ENCODE measurements around the gene GPX4. TPM values are rescaled to one million over a fixed set of nuclear protein-coding genes. Genes with fewer than 3 reads are reported as not detected.

Gene GPX4
- total RNA-seq, 1 donor from 2014 or later, result 213 TPM

DNA sequence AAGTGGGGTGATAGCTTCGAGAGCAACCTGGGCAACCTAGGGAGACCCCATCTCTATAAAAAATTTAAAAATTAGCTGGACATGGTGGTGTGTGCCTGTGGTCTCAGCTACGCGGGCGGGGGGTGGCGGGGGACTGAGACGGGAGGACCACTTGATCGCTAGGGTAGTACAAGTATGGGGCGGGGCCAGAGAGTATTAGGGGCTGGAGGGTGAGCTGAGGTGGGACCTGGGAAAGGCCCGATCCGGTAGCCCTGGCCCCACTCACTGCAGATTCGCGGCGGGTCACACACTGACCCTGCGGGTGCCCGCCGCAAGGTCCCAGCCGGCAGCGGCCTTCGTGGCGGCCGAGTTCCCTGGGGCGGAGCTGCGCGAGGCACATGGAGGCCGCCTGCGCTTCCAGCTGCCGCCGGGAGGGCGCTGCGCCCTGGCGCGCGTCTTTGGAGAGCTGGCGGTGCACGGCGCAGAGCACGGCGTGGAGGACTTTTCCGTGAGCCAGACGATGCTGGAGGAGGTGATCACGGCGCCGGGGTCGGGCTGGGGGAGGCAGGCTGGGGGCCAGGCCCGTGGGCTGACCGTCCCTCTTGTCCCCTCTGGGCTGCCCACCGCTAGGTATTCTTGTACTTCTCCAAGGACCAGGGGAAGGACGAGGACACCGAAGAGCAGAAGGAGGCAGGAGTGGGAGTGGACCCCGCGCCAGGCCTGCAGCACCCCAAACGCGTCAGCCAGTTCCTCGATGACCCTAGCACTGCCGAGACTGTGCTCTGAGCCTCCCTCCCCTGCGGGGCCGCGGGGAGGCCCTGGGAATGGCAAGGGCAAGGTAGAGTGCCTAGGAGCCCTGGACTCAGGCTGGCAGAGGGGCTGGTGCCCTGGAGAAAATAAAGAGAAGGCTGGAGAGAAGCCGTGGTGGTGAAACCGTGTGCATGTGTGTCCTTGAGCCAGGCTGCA, 38.9 kb upstream of the GPX4 start:
- ChIA-PET POLR2A (interaction anchor here (0.6 to 5.3 kb wide), 14 partner anchors 12 to 794 kb away, joined by 3 to 140 read pairs (median 7); partner anchors contain the start of genes ABCA7, CNN2, GPX4 and RNU6-2), CTCF (interaction anchor here (0.6 to 2.7 kb wide), 14 partner anchors 10 to 179 kb away, joined by 3 to 13 read pairs (median 4); partner anchors contain the start of genes ABCA7 and CNN2)
- Mint-ChIP-seq H3K27me3 (no peaks in the 10 kb centered on the region), H3K4me1 (peaks cover 38% of the 10 kb centered on the region), H3K4me3 (peak overlapping the region; percentile 60), H3K27ac (no peak overlapping the region), H3K9me3 (no peaks in the 10 kb centered on the region), H3K36me3 (ENCODE audit: low read depth) (peaks cover 18% of the 10 kb centered on the region)
- ATAC-seq (ENCODE audit: low read depth) (peak; percentile 36), DNase-seq (peak; percentile 68)
- TF ChIP-seq, protein P1, sequence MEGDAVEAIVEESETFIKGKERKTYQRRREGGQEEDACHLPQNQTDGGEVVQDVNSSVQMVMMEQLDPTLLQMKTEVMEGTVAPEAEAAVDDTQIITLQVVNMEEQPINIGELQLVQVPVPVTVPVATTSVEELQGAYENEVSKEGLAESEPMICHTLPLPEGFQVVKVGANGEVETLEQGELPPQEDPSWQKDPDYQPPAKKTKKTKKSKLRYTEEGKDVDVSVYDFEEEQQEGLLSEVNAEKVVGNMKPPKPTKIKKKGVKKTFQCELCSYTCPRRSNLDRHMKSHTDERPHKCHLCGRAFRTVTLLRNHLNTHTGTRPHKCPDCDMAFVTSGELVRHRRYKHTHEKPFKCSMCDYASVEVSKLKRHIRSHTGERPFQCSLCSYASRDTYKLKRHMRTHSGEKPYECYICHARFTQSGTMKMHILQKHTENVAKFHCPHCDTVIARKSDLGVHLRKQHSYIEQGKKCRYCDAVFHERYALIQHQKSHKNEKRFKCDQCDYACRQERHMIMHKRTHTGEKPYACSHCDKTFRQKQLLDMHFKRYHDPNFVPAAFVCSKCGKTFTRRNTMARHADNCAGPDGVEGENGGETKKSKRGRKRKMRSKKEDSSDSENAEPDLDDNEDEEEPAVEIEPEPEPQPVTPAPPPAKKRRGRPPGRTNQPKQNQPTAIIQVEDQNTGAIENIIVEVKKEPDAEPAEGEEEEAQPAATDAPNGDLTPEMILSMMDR (IDR thresholded peaks at IDR 0.05), result peak; percentile 33
- intact Hi-C loops (cut with micrococcal nuclease), result loop anchor here (5.0 kb wide), 1 partner anchor 127 kb away; no protein-coding TSS in a partner anchor

DNA sequence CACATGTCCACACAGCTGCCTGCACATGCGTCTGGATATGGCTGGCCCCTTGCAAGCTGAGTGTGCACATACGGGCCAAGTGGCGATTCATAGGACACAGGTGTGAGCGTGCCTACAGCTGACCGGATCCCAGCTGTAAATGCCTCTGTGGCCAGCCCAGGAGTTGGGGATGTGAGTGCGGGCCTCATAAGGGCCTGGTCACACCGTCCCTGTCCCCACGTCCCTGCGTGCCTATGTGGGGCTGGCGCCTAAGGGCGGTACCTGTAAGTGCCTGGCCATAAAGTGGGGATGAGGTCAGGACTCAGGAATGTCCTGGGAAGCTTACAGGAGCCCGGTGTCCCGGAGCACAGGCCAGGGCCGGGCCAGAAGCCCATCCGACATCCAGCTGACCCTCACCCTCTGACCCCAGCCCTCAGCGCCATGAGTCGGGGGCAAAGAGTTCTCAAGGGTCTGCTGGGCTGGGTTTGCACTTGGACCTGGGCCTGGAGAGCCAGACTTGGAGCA, 38.1 kb upstream of the GPX4 start:
- no peaks in the 10 kb centered on the region for H3K27me3 Mint-ChIP-seq
- H3K9me3 Mint-ChIP-seq, result no peaks in the 10 kb centered on the region
- CTCF ChIA-PET, result interaction anchor here (1.0 to 2.7 kb wide), 5 partner anchors 9 to 201 kb away, joined by 3 to 13 read pairs (median 4); partner anchors contain the start of gene CNN2
- peaks cover 21% of the 10 kb centered on the region for H3K36me3 Mint-ChIP-seq (ENCODE audit: low read depth)
- intact Hi-C loops (cut with micrococcal nuclease), result loop anchor here (2.0 to 5.0 kb wide), 2 partner anchors 27 to 127 kb away; no protein-coding TSS in a partner anchor
- TF ChIP-seq, protein P1 (IDR thresholded peaks at IDR 0.05), result no peak
- DNase-seq (no peak), ATAC-seq (ENCODE audit: low read depth) (no peak)
- H3K4me3 Mint-ChIP-seq, result peak overlapping the region; percentile 60
- H3K4me1 Mint-ChIP-seq, result peaks cover 39% of the 10 kb centered on the region
- POLR2A ChIA-PET, result interaction anchor here (0.6 to 5.3 kb wide), 9 partner anchors 9 to 204 kb away, joined by 3 to 140 read pairs (median 25); partner anchors contain the start of genes ABCA7, CIRBP, CNN2 and WDR18
- H3K27ac Mint-ChIP-seq, result no peak overlapping the region

GRCh38 chr19:1066251-1066747, 37.5 kb upstream of the GPX4 start:
- peak overlapping the region; percentile 77 for H3K4me3 Mint-ChIP-seq
- H3K4me1 Mint-ChIP-seq, result peaks cover 39% of the 10 kb centered on the region
- H3K9me3 Mint-ChIP-seq, result no peaks in the 10 kb centered on the region
- no peak overlapping the region for H3K27ac Mint-ChIP-seq
- POLR2A ChIA-PET, result interaction anchor here (0.6 to 5.3 kb wide), 19 partner anchors 9 to 527 kb away, joined by 3 to 140 read pairs (median 20); partner anchors contain the start of genes ABCA7, CIRBP, CNN2 and GPX4
- ATAC-seq (ENCODE audit: low read depth) (no peak), DNase-seq (no peak)
- TF ChIP-seq, protein P1 (IDR thresholded peaks at IDR 0.05), result no peak
- H3K36me3 Mint-ChIP-seq (ENCODE audit: low read depth), result peaks cover 23% of the 10 kb centered on the region
- CTCF ChIA-PET, result interaction anchor here (0.5 to 2.7 kb wide), 9 partner anchors 8 to 307 kb away, joined by 3 to 9 read pairs (median 3); no protein-coding TSS in a partner anchor
- no peaks in the 10 kb centered on the region for H3K27me3 Mint-ChIP-seq
- intact Hi-C loops (cut with micrococcal nuclease), result loop anchor here (2.0 to 5.0 kb wide), 2 partner anchors 27 to 126 kb away; no protein-coding TSS in a partner anchor

DNA sequence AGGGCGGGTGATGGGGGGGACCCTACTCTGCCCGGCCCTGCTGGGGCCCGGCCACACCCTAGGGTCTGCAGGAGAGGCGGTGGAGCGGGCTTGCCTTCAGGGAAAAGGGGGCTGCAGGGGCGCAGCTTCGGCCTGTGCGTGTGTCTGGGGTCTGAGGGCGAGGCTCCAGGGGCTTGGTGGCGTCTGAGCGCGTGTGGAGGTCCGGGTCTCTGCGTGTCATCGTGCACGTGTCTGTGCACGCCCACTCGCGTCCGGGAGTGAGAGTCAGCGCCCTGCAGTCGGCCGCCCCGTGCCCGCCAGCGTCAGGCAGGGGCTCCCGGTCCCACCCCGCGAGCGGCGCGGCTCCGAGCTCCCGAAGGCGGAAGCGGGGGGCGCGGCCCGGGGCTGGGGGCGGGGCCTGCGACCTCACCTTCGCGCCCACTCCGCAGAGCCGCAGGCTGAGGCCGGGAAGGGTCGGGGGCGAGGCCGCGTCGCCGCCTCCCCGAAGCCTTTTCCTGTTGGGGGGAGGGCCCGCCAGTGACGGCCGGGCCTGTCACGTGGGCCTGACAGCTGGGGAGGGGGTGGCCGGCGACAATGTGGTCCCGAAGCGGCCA, 37.0 kb upstream of the GPX4 start, which contains the start of gene ARHGAP45:
Gene ARHGAP45 (plus strand): TSS at position 420 of the 593 bp plus-strand sequence. CDS start 239 bp downstream, outside the sequence.
- H3K9me3 Mint-ChIP-seq, result no peaks in the 10 kb centered on the region
- H3K4me3 Mint-ChIP-seq, result peak within 1 kb of the TSS; percentile 93
- ChIA-PET POLR2A (interaction anchor here (0.6 to 5.3 kb wide), 25 partner anchors 10 to 538 kb away, joined by 3 to 140 read pairs (median 7); partner anchors contain the start of genes ABCA7, CIRBP, CNN2 and GPX4), CTCF (interaction anchor here (0.5 to 2.7 kb wide), 13 partner anchors 8 to 306 kb away, joined by 3 to 9 read pairs (median 4); partner anchors contain the start of genes ABCA7 and CNN2)
- intact Hi-C loops (cut with micrococcal nuclease), result loop anchor here (1.0 to 5.0 kb wide), 3 partner anchors 10 to 125 kb away; no protein-coding TSS in a partner anchor
- H3K36me3 Mint-ChIP-seq (ENCODE audit: low read depth), result peaks cover 26% of the 10 kb centered on the region
- TF ChIP-seq, protein P1 (IDR thresholded peaks at IDR 0.05), result no peak
- peak; percentile 79 for DNase-seq
- peaks cover 42% of the 10 kb centered on the region for H3K4me1 Mint-ChIP-seq
- peak; percentile 59 for ATAC-seq (ENCODE audit: low read depth)
- H3K27me3 Mint-ChIP-seq, result no peaks in the 10 kb centered on the region
- H3K27ac Mint-ChIP-seq, result peak within 1 kb of the TSS; percentile 89
